ENCODE results near the gene PTPRB.

PTPRB gene

GRCh38 chr12:70556179-70556869 lies 80.9 kb downstream of the PTPRB start:
- Histone ChIP-seq H3K9ac (ENCODE audit: low read length) (no peak overlapping the region), H3K4me2 (ENCODE audit: low read length) (no peak overlapping the region), H3K27ac (ENCODE audit: low read length) (no peak overlapping the region), H3K27me3 (ENCODE audit: low read depth, low read length) (no peaks in the 10 kb centered on the region), H4K20me1 (ENCODE audit: insufficient read depth, low read length) (no peaks in the 10 kb centered on the region), H3K36me3 (replicated peaks; ENCODE audit: low read depth, low read length) (no peaks in the 10 kb centered on the region), H3K4me3 (ENCODE audit: low read length) (no peak overlapping the region), H3K79me2 (ENCODE audit: low read length) (no peaks in the 10 kb centered on the region), H3K9me3 (ENCODE audit: insufficient read depth, low read length) (no peaks in the 10 kb centered on the region), H3K4me1 (ENCODE audit: low read length) (no peaks in the 10 kb centered on the region), H2AFZ (ENCODE audit: low read depth, low read length) (no peak overlapping the region)
- TF ChIP-seq CTCF (IDR thresholded peaks at IDR 0.05; ENCODE audit: low read depth, low read length) = no peak
- TF ChIP-seq EZH2phosphoT487 (IDR thresholded peaks at IDR 0.05; ENCODE audit: low read depth) = no peak

GRCh38 chr12:70555081-70555480 lies 82.1 kb downstream of the PTPRB start:
- Histone ChIP-seq H3K27ac (ENCODE audit: low read length) (no peak overlapping the region), H3K79me2 (ENCODE audit: low read length) (no peaks in the 10 kb centered on the region), H3K9ac (ENCODE audit: low read length) (no peak overlapping the region), H3K4me1 (ENCODE audit: low read length) (no peaks in the 10 kb centered on the region), H3K27me3 (ENCODE audit: low read depth, low read length) (peaks cover under 1% of the 10 kb centered on the region; the same call in 1 of the 2 replicates), H3K4me3 (ENCODE audit: low read length) (no peak overlapping the region), H3K36me3 (replicated peaks; ENCODE audit: low read depth, low read length) (no peaks in the 10 kb centered on the region), H3K9me3 (ENCODE audit: insufficient read depth, low read length) (no peaks in the 10 kb centered on the region), H4K20me1 (ENCODE audit: insufficient read depth, low read length) (no peaks in the 10 kb centered on the region), H2AFZ (ENCODE audit: low read depth, low read length) (no peak overlapping the region), H3K4me2 (ENCODE audit: low read length) (no peak overlapping the region)
- TF ChIP-seq EZH2phosphoT487 (IDR thresholded peaks at IDR 0.05; ENCODE audit: low read depth) (no peak), CTCF (IDR thresholded peaks at IDR 0.05; ENCODE audit: low read depth, low read length) (no peak)

GRCh38 chr12:70553391-70553859 lies 83.8 kb downstream of the PTPRB start:
- no peaks in the 10 kb centered on the region for H3K4me1 ChIP-seq (ENCODE audit: low read length)
- H3K27ac ChIP-seq (ENCODE audit: low read length) = no peak overlapping the region
- no peaks in the 10 kb centered on the region for H4K20me1 ChIP-seq (ENCODE audit: insufficient read depth, low read length)
- TF ChIP-seq EZH2phosphoT487 (IDR thresholded peaks at IDR 0.05; ENCODE audit: low read depth) (no peak), CTCF (IDR thresholded peaks at IDR 0.05; ENCODE audit: low read depth, low read length) (no peak)
- no peaks in the 10 kb centered on the region for H3K9me3 ChIP-seq (ENCODE audit: insufficient read depth, low read length)
- no peak overlapping the region for H2AFZ ChIP-seq (ENCODE audit: low read depth, low read length)
- H3K4me3 ChIP-seq (ENCODE audit: low read length) = no peak overlapping the region
- no peak overlapping the region for H3K9ac ChIP-seq (ENCODE audit: low read length)
- no peak overlapping the region for H3K4me2 ChIP-seq (ENCODE audit: low read length)
- H3K27me3 ChIP-seq (ENCODE audit: low read depth, low read length) = peaks cover 8% of the 10 kb centered on the region; the same call in 1 of the 2 replicates
- no peaks in the 10 kb centered on the region for H3K36me3 ChIP-seq (replicated peaks; ENCODE audit: low read depth, low read length)
- no peaks in the 10 kb centered on the region for H3K79me2 ChIP-seq (ENCODE audit: low read length)

GRCh38 chr12:70551731-70552130 lies 85.5 kb downstream of the PTPRB start:
- Histone ChIP-seq H3K27ac (ENCODE audit: low read length) (no peak overlapping the region), H4K20me1 (ENCODE audit: insufficient read depth, low read length) (no peaks in the 10 kb centered on the region), H3K36me3 (replicated peaks; ENCODE audit: low read depth, low read length) (no peaks in the 10 kb centered on the region), H3K79me2 (ENCODE audit: low read length) (no peaks in the 10 kb centered on the region), H3K27me3 (ENCODE audit: low read depth, low read length) (peaks cover 8% of the 10 kb centered on the region; the same call in 1 of the 2 replicates), H2AFZ (ENCODE audit: low read depth, low read length) (no peak overlapping the region), H3K9me3 (ENCODE audit: insufficient read depth, low read length) (no peaks in the 10 kb centered on the region), H3K9ac (ENCODE audit: low read length) (no peak overlapping the region), H3K4me2 (ENCODE audit: low read length) (no peak overlapping the region), H3K4me1 (ENCODE audit: low read length) (no peaks in the 10 kb centered on the region), H3K4me3 (ENCODE audit: low read length) (no peak overlapping the region)
- TF ChIP-seq CTCF (IDR thresholded peaks at IDR 0.05; ENCODE audit: low read depth, low read length) (no peak), EZH2phosphoT487 (IDR thresholded peaks at IDR 0.05; ENCODE audit: low read depth) (no peak)

All from OCI-LY3 (cell line).